HG03095 (cell line): ENCODE results near the gene SENP7.
"Not testable (repeated sequence)": the region's sequence is repeated elsewhere in the genome, so short reads cannot be mapped to it uniquely, and the experiment has no call there.

Source experiments
- ATAC-seq: cut with Tn5 transposase; IDR thresholded peaks from one replicate; pipeline ENCODE4 v1.9.1; 2021; ENCODE audit warnings: moderate library complexity; ENCODE audit not compliant: unreplicated experiment

The SENP7 gene, protein sequence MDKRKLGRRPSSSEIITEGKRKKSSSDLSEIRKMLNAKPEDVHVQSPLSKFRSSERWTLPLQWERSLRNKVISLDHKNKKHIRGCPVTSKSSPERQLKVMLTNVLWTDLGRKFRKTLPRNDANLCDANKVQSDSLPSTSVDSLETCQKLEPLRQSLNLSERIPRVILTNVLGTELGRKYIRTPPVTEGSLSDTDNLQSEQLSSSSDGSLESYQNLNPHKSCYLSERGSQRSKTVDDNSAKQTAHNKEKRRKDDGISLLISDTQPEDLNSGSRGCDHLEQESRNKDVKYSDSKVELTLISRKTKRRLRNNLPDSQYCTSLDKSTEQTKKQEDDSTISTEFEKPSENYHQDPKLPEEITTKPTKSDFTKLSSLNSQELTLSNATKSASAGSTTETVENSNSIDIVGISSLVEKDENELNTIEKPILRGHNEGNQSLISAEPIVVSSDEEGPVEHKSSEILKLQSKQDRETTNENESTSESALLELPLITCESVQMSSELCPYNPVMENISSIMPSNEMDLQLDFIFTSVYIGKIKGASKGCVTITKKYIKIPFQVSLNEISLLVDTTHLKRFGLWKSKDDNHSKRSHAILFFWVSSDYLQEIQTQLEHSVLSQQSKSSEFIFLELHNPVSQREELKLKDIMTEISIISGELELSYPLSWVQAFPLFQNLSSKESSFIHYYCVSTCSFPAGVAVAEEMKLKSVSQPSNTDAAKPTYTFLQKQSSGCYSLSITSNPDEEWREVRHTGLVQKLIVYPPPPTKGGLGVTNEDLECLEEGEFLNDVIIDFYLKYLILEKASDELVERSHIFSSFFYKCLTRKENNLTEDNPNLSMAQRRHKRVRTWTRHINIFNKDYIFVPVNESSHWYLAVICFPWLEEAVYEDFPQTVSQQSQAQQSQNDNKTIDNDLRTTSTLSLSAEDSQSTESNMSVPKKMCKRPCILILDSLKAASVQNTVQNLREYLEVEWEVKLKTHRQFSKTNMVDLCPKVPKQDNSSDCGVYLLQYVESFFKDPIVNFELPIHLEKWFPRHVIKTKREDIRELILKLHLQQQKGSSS

GRCh38 chr3:101512646-101513418 is at the start of gene SENP7:
TSS of gene SENP7 (minus strand) at chr3:101513212. CDS start at chr3:101513130, 82 bp downstream.
- peak; percentile 49 for ATAC-seq

DNA sequence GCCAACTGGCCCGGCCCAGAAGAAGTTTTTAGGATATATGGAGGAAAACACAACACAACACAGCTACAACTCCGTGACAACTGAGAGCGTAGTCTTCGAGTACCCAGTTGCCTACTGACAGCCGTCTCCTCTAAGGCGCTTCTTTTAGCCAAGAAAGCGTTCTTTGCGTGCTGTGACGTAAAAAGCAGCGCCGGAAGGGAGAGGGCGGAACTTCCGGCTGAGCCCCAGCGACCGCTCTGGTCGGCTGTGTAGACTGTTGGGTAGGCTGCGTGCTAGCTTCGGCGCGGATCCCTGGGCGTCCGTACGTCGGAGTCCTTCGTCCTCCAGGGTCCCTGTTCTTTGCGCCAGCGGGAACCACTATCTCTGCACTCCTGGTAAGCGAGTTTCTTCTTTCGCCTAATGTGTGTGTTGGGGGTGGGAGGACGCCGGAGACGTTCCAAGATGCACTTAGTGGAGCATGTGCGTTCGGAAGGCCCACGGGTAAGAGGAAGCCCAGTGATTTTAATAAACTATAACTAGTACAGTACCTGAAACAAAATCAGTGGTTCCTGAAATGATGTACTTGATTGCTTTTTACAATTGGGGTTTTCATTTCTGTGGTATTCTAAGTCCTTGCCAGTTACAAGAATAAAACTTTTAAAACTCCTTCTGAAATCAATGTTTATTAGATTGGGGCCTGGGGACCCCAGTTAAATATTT is 48.8 kb upstream of the SENP7 start, which contains the start of gene TRMT10C:
TRMT10C (plus strand) TSS at position 239 of the 699 bp plus-strand sequence. CDS start 2,914 bp downstream, outside the sequence.
- peak; percentile 100 for ATAC-seq

- ATAC-seq, result no peak
Measured at GRCh38 chr3:101556064-101556463, 43.1 kb upstream of the SENP7 start.

DNA sequence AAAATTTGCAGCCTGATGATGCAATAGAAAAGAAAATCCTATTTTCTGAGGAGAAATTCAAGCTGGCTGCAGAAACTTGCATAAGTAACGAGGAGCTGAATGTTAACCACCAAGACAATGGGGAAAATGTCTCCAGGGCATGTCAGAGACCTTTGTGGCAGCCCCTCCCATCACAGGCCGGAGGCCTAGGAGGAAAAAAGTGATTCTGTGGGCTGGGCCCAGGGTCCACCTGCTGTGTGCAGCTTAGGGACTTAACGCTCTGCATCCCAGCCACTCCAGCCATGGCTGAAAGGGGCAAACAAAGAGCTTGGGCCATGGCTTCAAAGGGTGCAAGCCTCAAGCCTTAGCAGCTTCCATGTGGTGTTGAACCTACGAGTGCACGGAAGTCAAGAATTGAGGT is 40.4 kb upstream of the SENP7 start:
- not testable (repeated sequence) for ATAC-seq

- ATAC-seq, result not testable (repeated sequence)
Measured at GRCh38 chr3:101551359-101552081, 38.5 kb upstream of the SENP7 start.

DNA sequence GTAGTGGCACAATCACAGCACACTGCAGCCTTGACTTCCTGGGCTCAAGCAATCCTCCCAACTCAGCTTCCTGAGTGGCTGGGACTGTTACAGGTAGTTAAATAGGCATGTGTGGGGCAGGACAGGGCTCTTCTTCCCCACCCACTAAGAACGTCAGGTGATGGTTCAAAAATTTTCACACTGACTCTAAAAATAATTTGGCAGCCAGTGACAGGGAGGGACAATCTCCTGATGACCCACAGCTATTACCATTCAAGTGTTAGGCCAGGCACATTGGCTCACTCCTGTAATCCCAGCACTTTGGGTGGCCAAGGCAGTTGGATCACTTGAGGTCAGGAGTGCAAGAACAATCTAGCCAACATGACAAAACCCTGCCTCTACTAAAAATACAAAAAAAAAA is 36.5 kb upstream of the SENP7 start:
- ATAC-seq, result no peak

- no peak for ATAC-seq
Measured at GRCh38 chr3:101548527-101549105, 35.6 kb upstream of the SENP7 start.

- ATAC-seq, result no peak
Measured at GRCh38 chr3:101544161-101544850, 31.3 kb upstream of the SENP7 start.

GRCh38 chr3:101542957-101543356 is 29.9 kb upstream of the SENP7 start:
- no peak for ATAC-seq

DNA sequence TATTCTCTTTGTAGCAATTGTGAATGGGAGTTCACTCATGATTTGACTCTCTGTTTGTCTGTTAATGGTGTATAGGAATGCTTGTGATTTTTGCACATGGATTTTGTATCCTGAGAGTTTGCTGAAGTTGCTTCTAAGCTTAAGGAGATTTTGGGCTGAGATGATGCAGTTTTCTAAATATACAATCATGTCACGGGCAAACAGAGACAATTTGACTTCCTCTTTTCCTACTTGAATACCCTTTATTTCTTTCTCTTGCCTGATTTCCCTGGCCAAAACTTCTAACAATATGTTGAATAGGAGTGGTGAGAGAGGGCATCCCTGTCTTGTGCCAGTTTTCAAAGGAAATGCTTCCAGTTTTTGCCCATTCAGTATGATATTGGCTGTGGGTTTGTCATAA is 23.9 kb upstream of the SENP7 start:
- ATAC-seq, result not testable (repeated sequence)

DNA sequence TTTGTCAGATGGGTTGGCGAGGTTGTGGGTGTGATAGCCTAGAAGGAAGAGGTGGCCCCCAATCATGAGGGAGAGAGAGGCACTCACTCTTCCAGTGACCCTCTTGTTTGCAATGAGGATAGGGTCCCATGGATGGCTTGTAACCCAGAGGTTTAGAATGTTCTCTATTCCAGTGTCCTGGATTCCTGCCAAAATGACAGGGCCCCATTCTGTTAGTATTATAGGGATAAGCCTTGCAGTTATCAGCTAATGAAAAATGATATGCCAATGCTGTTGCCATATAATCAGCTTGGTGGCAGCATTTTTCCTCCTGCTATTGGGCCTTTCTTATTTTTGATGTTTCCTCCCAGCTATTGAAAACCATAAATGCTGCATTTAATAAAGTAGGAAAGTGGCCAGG is 23.3 kb upstream of the SENP7 start:
- ATAC-seq, result no peak

GRCh38 chr3:101535221-101535620 is 22.2 kb upstream of the SENP7 start:
- ATAC-seq, result no peak

- ATAC-seq, result no peak
Measured at GRCh38 chr3:101533603-101533968, 20.6 kb upstream of the SENP7 start.

DNA sequence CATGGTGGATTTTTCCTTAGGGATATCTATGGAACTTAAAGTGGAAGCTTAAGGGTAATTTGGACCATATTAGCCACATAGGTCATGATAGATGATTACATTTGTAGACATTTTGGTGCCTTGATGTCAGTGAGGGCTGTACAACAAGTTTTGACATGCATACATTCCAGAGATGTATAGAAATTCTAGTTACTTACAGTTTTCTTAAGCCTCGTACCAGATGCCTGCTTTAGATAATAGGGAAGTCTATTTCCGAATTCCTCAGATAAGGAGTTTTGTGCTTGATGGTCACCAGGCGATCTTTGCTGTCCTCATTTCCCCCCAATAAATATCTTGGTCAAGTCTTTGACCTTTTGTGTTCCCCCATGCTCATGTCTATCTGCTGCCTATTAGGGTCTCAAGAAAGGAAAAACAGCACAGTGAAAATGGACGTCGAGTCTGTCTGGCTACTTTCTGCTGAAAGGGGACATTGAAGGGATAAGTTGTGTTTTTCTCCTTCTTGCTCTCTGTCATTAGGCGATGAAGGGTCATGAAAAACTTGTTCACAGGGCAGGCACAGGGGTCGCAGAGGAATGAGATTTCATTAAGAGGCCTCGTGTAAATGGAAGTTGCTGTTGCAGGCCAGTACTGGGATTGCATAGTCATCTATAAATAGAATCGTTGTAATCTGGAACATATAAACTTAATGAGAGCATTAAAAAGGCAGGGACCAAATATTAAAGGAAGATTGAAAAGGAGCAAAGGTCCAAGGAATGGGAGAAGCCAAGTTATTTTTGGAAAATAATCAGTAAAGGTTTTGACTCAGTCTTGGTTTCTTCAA is 20.0 kb upstream of the SENP7 start:
- ATAC-seq, result no peak

DNA sequence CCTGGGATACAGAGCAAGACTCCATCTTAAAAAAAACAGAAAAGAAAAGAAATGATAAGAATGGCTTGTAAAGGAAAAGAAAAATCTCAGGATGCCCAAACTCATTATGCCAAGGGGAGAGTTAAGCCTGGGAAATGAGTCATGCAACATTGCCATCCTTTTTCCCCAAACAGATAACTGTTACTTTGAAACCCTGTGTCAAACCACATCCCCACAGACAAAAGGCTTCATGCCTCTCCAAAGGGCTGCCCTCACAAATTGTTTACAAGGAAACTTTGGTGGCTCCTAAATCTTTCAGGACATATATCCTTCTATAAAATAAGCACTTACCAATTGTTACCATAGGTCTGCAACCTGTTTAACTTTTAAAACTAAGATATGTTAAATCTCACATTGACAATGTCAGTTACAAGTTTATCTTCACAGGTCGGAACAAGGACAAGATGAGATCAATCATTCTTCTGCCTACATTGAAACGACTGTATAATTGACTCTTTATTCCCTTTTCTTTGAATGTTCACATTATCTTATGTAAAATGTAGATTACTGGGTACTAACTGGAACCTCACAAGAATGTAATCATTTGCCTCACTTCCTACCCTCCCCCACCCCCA is 18.6 kb upstream of the SENP7 start:
- no peak for ATAC-seq

GRCh38 chr3:101530686-101531047 is 17.7 kb upstream of the SENP7 start:
- no peak for ATAC-seq
